Left renal cortex interstitium (tissue), 4 donors: ENCODE data around the gene SLC6A13. TPM values are rescaled to one million over a fixed set of nuclear protein-coding genes. Genes with fewer than 3 reads are reported as not detected.

Experiments used
- DNase-seq, 4 donors: peaks; one replicate each; pipeline ENCODE4 v3.0.0-alpha.2; 2013; ENCODE audit warnings: low read depth in 4 of 4, low spot score in 2 of 4, missing footprints in 1 of 4
- polyA plus RNA-seq, 4 donors: library from polyadenylated mRNA; unstranded; fragments of 120-200 nt; gene quantifications; one replicate each; pipeline ENCODE4 v1.2.1, GENCODE V29; 2013; ENCODE audit not compliant: insufficient read length in 4 of 4

SLC6A13 gene
- polyA plus RNA-seq, 4 donors: 39.0 to 57.4 (median 52.4) TPM

- DNase-seq: no peak
Measured at GRCh38 chr12:184811-185575, 77.6 kb downstream of the SLC6A13 start.

GRCh38 chr12:182381-182892 lies 80.2 kb downstream of the SLC6A13 start:
- DNase-seq: no peak

- DNase-seq: no peak
Measured at GRCh38 chr12:181921-182320, 80.7 kb downstream of the SLC6A13 start.

GRCh38 chr12:180445-180844 lies 82.2 kb downstream of the SLC6A13 start:
- no peak for DNase-seq

- no peak for DNase-seq
Measured at GRCh38 chr12:179885-180284, 82.8 kb downstream of the SLC6A13 start.

GRCh38 chr12:179131-179884 lies 83.3 kb downstream of the SLC6A13 start:
- no peak for DNase-seq

- no peak for DNase-seq
Measured at GRCh38 chr12:178829-179109, 83.9 kb downstream of the SLC6A13 start.

GRCh38 chr12:177980-178828 lies 84.4 kb downstream of the SLC6A13 start:
- no peak for DNase-seq

GRCh38 chr12:177336-177979 lies 85.2 kb downstream of the SLC6A13 start:
- DNase-seq: no peak

- DNase-seq: no peak
Measured at GRCh38 chr12:176321-177181, 86.1 kb downstream of the SLC6A13 start.

- DNase-seq: no peak
Measured at GRCh38 chr12:175759-176158, 86.9 kb downstream of the SLC6A13 start.

GRCh38 chr12:175250-175649 lies 87.4 kb downstream of the SLC6A13 start:
- DNase-seq: no peak

- DNase-seq: no peak
Measured at GRCh38 chr12:174596-174995, 88.0 kb downstream of the SLC6A13 start.

- DNase-seq: no peak
Measured at GRCh38 chr12:174124-174523, 88.5 kb downstream of the SLC6A13 start.

GRCh38 chr12:172732-173161 lies 89.9 kb downstream of the SLC6A13 start:
- no peak for DNase-seq

- no peak for DNase-seq
Measured at GRCh38 chr12:171743-172676, 90.6 kb downstream of the SLC6A13 start.

GRCh38 chr12:171276-171675 lies 91.4 kb downstream of the SLC6A13 start:
- DNase-seq: no peak
